Mononuclear cell (primary cell): Measurements from ENCODE around the gene DHCR7. TPM values are rescaled to one million over a fixed set of nuclear protein-coding genes. Genes with fewer than 3 reads are reported as not detected.

Source experiments
- total RNA-seq: library from RNA; depleted of rRNA; stranded (reverse); fragments of >200 nt; gene quantifications from one replicate; pipeline ENCODE4 v1.2.3, GENCODE V29; 2012

Gene DHCR7
- total RNA-seq, 1 donor: 5.4 TPM

Other genes with a start within 250 kb of the DHCR7 start
- 0.21 TPM for gene SHANK2, start 195.8 kb downstream of the DHCR7 start, total RNA-seq
- 79.4 TPM for gene NADSYN1, start 4.8 kb upstream of the DHCR7 start, total RNA-seq
- 0.10 TPM for gene KRTAP5-7, start 78.9 kb upstream of the DHCR7 start, total RNA-seq
- not detected for gene KRTAP5-8, start 89.6 kb upstream of the DHCR7 start, total RNA-seq
- not detected for gene KRTAP5-9, start 100.0 kb upstream of the DHCR7 start, total RNA-seq
- not detected for gene KRTAP5-10, start 117.2 kb upstream of the DHCR7 start, total RNA-seq
- gene KRTAP5-11, start 134.5 kb upstream of the DHCR7 start, total RNA-seq: not detected